DOHH2 (cell line): ENCODE data around the gene UBXN7.

Experiments
- EZH2phosphoT487 ChIP-seq: fragments of 200-600 bp; sonication (generic); IDR thresholded peaks from 2 replicates; pipeline ENCODE4 v1.6.1; 2017; ENCODE audit warnings: borderline replicate concordance, mild to moderate bottlenecking, antibody characterized with exemption, low read length, moderate library complexity, mixed read lengths
- TF ChIP-seq, protein P1 (sequence below): fragments of 200-600 bp; sonication (generic); IDR thresholded peaks from one replicate; pipeline ENCODE4 v1.5.1; 2014; ENCODE audit warnings: antibody characterized with exemption, mild to moderate bottlenecking, low read depth, low read length; ENCODE audit not compliant: poor library complexity, severe bottlenecking

DNA sequence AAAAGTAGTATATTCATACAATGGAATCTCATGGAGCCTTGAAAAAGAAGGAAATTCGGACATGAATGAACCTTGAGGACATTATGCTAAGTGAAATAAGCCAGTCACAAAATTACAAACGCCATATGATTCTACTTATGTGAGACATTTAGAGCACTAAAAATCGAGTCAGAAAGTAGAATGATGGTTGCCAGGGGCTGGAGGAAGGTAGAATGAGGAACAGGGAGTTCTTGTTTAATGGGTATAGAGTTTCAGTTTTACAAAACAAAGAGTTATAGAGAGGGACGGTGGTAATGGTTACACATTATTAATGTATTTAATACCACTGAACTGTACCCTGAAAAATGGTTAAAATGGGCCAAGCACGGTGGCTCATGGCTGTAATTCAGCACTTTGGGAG, 19.5 kb downstream of the UBXN7 start:
- TF ChIP-seq, protein P1, sequence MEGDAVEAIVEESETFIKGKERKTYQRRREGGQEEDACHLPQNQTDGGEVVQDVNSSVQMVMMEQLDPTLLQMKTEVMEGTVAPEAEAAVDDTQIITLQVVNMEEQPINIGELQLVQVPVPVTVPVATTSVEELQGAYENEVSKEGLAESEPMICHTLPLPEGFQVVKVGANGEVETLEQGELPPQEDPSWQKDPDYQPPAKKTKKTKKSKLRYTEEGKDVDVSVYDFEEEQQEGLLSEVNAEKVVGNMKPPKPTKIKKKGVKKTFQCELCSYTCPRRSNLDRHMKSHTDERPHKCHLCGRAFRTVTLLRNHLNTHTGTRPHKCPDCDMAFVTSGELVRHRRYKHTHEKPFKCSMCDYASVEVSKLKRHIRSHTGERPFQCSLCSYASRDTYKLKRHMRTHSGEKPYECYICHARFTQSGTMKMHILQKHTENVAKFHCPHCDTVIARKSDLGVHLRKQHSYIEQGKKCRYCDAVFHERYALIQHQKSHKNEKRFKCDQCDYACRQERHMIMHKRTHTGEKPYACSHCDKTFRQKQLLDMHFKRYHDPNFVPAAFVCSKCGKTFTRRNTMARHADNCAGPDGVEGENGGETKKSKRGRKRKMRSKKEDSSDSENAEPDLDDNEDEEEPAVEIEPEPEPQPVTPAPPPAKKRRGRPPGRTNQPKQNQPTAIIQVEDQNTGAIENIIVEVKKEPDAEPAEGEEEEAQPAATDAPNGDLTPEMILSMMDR, result no peak
- TF ChIP-seq EZH2phosphoT487, result no peak
